MM.1S (cell line): Measurements from ENCODE around the gene PAQR7.

Experiments
- DNase-seq: peaks from one replicate; pipeline ENCODE4 v3.0.0-alpha.2; 2015
- H2AFZ ChIP-seq: fragments of 300-600 bp; sonication (generic); 2 replicates; pipeline ENCODE4 v1.6.0; 2016; ENCODE audit warnings: antibody characterized with exemption, low read length
- H3F3A ChIP-seq: fragments of 300-600 bp; sonication (generic); 2 replicates; pipeline ENCODE4 v1.6.1; 2016; ENCODE audit warnings: mild to moderate bottlenecking, antibody characterized with exemption, low read length, moderate library complexity, mixed read lengths; ENCODE audit not compliant: insufficient read depth
- H3K27ac ChIP-seq: fragments of 300-600 bp; sonication (generic); 2 replicates; pipeline ENCODE4 v1.5.1; 2016; ENCODE audit warnings: mild to moderate bottlenecking, low read length
- H3K27me3 ChIP-seq: fragments of 300-600 bp; sonication (generic); replicated peaks from 2 replicates; pipeline ENCODE4 v1.6.0; 2016; ENCODE audit warnings: low read length; ENCODE audit not compliant: insufficient read depth
- H3K36me3 ChIP-seq: fragments of 300-600 bp; sonication (generic); replicated peaks from 2 replicates; pipeline ENCODE4 v1.6.1; 2016; ENCODE audit warnings: mild to moderate bottlenecking, low read length, mixed read lengths; ENCODE audit not compliant: insufficient read depth
- H3K4me1 ChIP-seq: fragments of 300-600 bp; sonication (generic); 2 replicates; pipeline ENCODE4 v1.6.1; 2016; ENCODE audit warnings: low read length, mixed read lengths
- H3K4me2 ChIP-seq: fragments of 300-600 bp; sonication (generic); 2 replicates; pipeline ENCODE4 v1.6.0; 2016; ENCODE audit warnings: low read depth, low read length
- H3K4me3 ChIP-seq: fragments of 300-600 bp; sonication (generic); 2 replicates; pipeline ENCODE4 v1.5.1; 2016; ENCODE audit warnings: low read length, mixed read lengths
- H3K79me2 ChIP-seq: fragments of 300-600 bp; sonication (generic); 2 replicates; pipeline ENCODE4 v1.6.1; 2016; ENCODE audit warnings: mixed run types, low read length, mixed read lengths
- H3K9ac ChIP-seq: fragments of 300-600 bp; sonication (generic); 2 replicates; pipeline ENCODE4 v1.6.1; 2016; ENCODE audit warnings: low read length, mixed read lengths
- H3K9me2 ChIP-seq: fragments of 300-600 bp; sonication (generic); replicated peaks from 2 replicates; pipeline ENCODE4 v1.6.1; 2016; ENCODE audit warnings: mild to moderate bottlenecking, low read length, mixed read lengths; ENCODE audit not compliant: insufficient read depth
- H3K9me3 ChIP-seq: fragments of 300-600 bp; sonication (generic); replicated peaks from 2 replicates; pipeline ENCODE4 v1.6.1; 2016; ENCODE audit warnings: mild to moderate bottlenecking, low read length, mixed read lengths; ENCODE audit not compliant: insufficient read depth
- H4K20me1 ChIP-seq: fragments of 300-600 bp; sonication (generic); 2 replicates; pipeline ENCODE4 v1.6.1; 2016; ENCODE audit warnings: mild to moderate bottlenecking, low read length, moderate library complexity, mixed read lengths; ENCODE audit not compliant: insufficient read depth
- CTCF ChIP-seq: fragments of 300-600 bp; sonication (generic); IDR thresholded peaks from 2 replicates; pipeline ENCODE4 v1.5.1; 2016; ENCODE audit warnings: antibody characterized with exemption, low read length, mixed read lengths
- EZH2 ChIP-seq: fragments of 300-600 bp; sonication (generic); optimal IDR thresholded peaks from 2 replicates; pipeline ENCODE3; 2017; ENCODE audit warnings: low read depth, mild to moderate bottlenecking, antibody characterized with exemption, low read length, mixed read lengths
- EZH2phosphoT487 ChIP-seq: fragments of 300-600 bp; sonication (generic); IDR thresholded peaks from 2 replicates; pipeline ENCODE4 v1.6.1; 2018; ENCODE audit warnings: antibody characterized with exemption, low read length

PAQR7 gene

DNA sequence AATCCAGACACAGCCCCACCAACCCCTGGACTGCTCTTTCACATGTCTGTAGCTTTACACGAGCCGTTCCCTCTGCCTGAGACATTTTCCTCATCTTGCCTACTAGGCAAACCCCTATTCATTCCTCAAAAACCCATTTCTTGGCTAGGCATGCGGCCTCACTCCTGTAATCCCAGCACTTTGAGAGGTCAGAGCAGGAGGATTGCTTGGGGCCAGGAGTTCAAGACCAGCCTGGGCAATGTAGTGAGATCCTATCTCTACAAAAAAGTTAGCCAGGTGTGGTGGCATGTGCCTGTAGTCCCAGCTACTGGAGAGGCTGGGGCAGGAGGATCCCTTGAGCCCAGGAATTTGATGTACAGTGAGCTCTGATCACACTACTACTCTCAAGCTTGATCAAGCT is 11.1 kb downstream of the PAQR7 start:
- Histone ChIP-seq H3F3A (no peaks in the 10 kb centered on the region; the same call in 1 of the 2 replicates), H3K27ac (no peak overlapping the region), H4K20me1 (no peaks in the 10 kb centered on the region), H3K9me2 (no peaks in the 10 kb centered on the region), H3K79me2 (no peaks in the 10 kb centered on the region), H3K4me2 (no peak overlapping the region), H3K4me3 (no peak overlapping the region), H3K36me3 (no peaks in the 10 kb centered on the region), H3K4me1 (no peaks in the 10 kb centered on the region), H2AFZ (no peak overlapping the region), H3K27me3 (no peaks in the 10 kb centered on the region), H3K9me3 (no peaks in the 10 kb centered on the region), H3K9ac (no peak overlapping the region)
- no peak for TF ChIP-seq EZH2phosphoT487
- no peak for TF ChIP-seq CTCF
- TF ChIP-seq EZH2 = no peak
- no peak for DNase-seq

DNA sequence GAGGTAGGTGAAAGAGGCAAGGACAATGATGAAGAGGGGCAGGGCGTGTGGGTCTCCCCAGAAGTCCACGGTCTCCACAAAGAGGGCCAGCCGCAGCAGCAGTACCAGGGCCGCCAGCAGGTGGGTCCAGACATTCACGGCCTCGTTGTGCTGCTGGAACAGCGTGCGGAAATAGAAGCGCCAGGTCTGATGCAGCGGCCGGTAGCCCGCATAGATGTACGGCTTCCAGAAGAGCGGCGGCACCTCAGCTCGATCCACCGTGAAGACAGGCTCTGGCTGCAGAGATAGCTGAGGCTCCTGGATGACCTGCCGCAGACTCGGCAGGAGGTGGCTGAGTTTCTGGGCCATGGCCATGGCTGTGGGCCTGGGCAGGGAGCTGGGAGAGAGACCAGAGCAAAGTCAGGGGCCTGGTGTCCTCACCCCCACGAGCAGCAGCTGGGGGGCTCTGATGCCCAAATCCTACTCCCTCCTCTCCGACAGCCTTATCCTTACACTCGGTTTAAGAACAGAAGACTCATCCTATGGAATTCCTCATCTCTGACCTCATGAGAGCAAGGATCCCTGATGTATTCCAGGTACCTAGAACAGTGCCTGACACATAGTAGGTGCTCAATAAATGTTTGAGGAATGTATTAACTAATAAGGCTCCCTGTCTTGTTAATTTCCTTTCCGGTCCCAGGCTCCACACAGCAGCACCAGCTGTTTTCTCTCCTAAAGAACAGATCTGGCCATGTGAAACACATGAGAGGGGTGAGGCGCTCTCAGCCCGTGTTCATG is 11.8 kb downstream of the PAQR7 start:
- no peak overlapping the region for H3K27ac ChIP-seq
- H2AFZ ChIP-seq = no peak overlapping the region
- H3K9ac ChIP-seq = no peak overlapping the region
- H4K20me1 ChIP-seq = no peaks in the 10 kb centered on the region
- no peaks in the 10 kb centered on the region for H3K36me3 ChIP-seq
- H3K4me1 ChIP-seq = no peaks in the 10 kb centered on the region; the same call in 1 of the 2 replicates
- no peaks in the 10 kb centered on the region; the same call in 1 of the 2 replicates for H3F3A ChIP-seq
- H3K27me3 ChIP-seq = no peaks in the 10 kb centered on the region
- H3K79me2 ChIP-seq = peaks cover under 1% of the 10 kb centered on the region
- H3K9me2 ChIP-seq = no peaks in the 10 kb centered on the region
- no peak for TF ChIP-seq EZH2
- no peak for TF ChIP-seq EZH2phosphoT487
- no peak for TF ChIP-seq CTCF
- DNase-seq = no peak
- no peak overlapping the region for H3K4me2 ChIP-seq
- no peak overlapping the region for H3K4me3 ChIP-seq
- no peaks in the 10 kb centered on the region for H3K9me3 ChIP-seq

GRCh38 chr1:25862785-25863485 is 12.6 kb downstream of the PAQR7 start:
- Histone ChIP-seq H3K36me3 (no peaks in the 10 kb centered on the region), H4K20me1 (no peaks in the 10 kb centered on the region), H3K79me2 (peaks cover 6% of the 10 kb centered on the region), H2AFZ (no peak overlapping the region), H3F3A (no peaks in the 10 kb centered on the region; the same call in 1 of the 2 replicates), H3K27me3 (no peaks in the 10 kb centered on the region), H3K9ac (no peak overlapping the region), H3K4me3 (no peak overlapping the region), H3K27ac (no peak overlapping the region), H3K4me1 (peaks cover 6% of the 10 kb centered on the region), H3K4me2 (no peak overlapping the region), H3K9me3 (no peaks in the 10 kb centered on the region), H3K9me2 (no peaks in the 10 kb centered on the region)
- TF ChIP-seq EZH2phosphoT487 = no peak
- TF ChIP-seq EZH2 = no peak
- no peak for TF ChIP-seq CTCF
- no peak for DNase-seq
